Loucy (cell line): Measurements from ENCODE around the gene GAK.

Experiments
- H2AFZ ChIP-seq: fragments of 200-600 bp; sonication (generic); 2 replicates; pipeline ENCODE4 v1.6.0; 2016; ENCODE audit warnings: antibody characterized with exemption, mild to moderate bottlenecking, low read length, moderate library complexity
- H3F3A ChIP-seq: fragments of 200-600 bp; 2 replicates; pipeline ENCODE4 v1.6.0; 2016; ENCODE audit warnings: antibody characterized with exemption, low read depth, mild to moderate bottlenecking
- H3K27me3 ChIP-seq: fragments of 200-600 bp; sonication (generic); 2 replicates; pipeline ENCODE4 v1.6.1; 2014; ENCODE audit warnings: low read length, mild to moderate bottlenecking; ENCODE audit not compliant: insufficient read depth, poor library complexity, severe bottlenecking
- H3K36me3 ChIP-seq: fragments of 200-600 bp; sonication (generic); 2 replicates; pipeline ENCODE4 v1.6.1; 2016; ENCODE audit warnings: low read length; ENCODE audit not compliant: insufficient read depth
- H3K4me1 ChIP-seq: fragments of 200-600 bp; sonication (generic); 2 replicates; pipeline ENCODE4 v1.5.1; 2014; ENCODE audit warnings: low read length, mild to moderate bottlenecking; ENCODE audit not compliant: insufficient read depth, poor library complexity, severe bottlenecking
- H3K4me2 ChIP-seq: fragments of 200-600 bp; sonication (generic); 2 replicates; pipeline ENCODE4 v1.6.0; 2014; ENCODE audit warnings: antibody characterized with exemption, low read length, low read depth, mild to moderate bottlenecking; ENCODE audit not compliant: poor library complexity, severe bottlenecking
- H3K4me3 ChIP-seq: fragments of 200-600 bp; sonication (generic); 2 replicates; pipeline ENCODE4 v1.5.1; 2014; ENCODE audit warnings: low read length, mild to moderate bottlenecking, mixed read lengths; ENCODE audit not compliant: poor library complexity, severe bottlenecking
- H3K79me2 ChIP-seq: fragments of 200-600 bp; sonication (generic); 2 replicates; pipeline ENCODE4 v1.6.1; 2014; ENCODE audit warnings: low read length; ENCODE audit not compliant: insufficient read depth
- H3K9ac ChIP-seq: fragments of 200-600 bp; sonication (generic); 2 replicates; pipeline ENCODE4 v1.6.0; 2014; ENCODE audit warnings: mild to moderate bottlenecking, low read depth, low read length, moderate library complexity; ENCODE audit not compliant: poor library complexity, severe bottlenecking
- H3K9me2 ChIP-seq: fragments of 200-600 bp; sonication (generic); replicated peaks from 2 replicates; pipeline ENCODE4 v1.6.1; 2016; ENCODE audit warnings: low read depth, low read length, mixed read lengths
- H3K9me3 ChIP-seq: fragments of 200-600 bp; sonication (generic); 2 replicates; pipeline ENCODE4 v1.6.1; 2014; ENCODE audit warnings: mild to moderate bottlenecking, antibody characterized with exemption, low read length, low read depth; ENCODE audit not compliant: insufficient read depth
- H4K20me1 ChIP-seq: fragments of 200-600 bp; sonication (generic); 2 replicates; pipeline ENCODE4 v1.6.0; 2014; ENCODE audit warnings: antibody characterized with exemption, low read length, mild to moderate bottlenecking; ENCODE audit not compliant: insufficient read depth, poor library complexity, severe bottlenecking
- EZH2phosphoT487 ChIP-seq: fragments of 200-600 bp; IDR thresholded peaks from 2 replicates; pipeline ENCODE4 v1.6.1; 2018; ENCODE audit warnings: antibody characterized with exemption, mild to moderate bottlenecking, moderate library complexity, borderline replicate concordance
- TF ChIP-seq, protein P1 (sequence below): fragments of 200-600 bp; sonication (generic); conservative IDR thresholded peaks from 2 replicates; pipeline ENCODE4 v1.5.1; 2014; ENCODE audit warnings: mild to moderate bottlenecking, antibody characterized with exemption, low read length

GAK gene

DNA sequence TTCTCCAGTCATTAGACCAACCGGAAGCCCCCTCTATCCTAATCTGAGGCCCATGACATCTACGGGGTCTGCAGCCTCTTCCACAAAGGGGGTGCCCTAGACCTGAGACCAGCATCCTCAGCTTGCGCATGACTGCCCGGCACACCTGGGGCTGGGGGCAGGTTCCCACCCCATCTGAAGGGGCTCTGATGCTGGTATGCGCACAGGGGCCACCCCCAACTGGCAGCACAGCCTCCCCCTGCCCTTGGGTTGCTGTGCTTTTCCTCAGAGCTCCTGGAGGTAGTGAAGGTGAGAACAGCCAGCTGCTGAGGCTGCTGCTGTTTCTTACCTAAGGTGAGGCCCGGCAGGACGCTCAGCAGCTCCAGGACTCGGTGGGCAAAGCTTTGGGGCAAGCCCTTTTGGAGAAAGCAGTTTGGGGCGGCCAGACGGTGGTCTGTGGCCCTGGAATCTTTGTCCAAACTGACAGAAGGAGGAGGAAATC, 87.3 kb downstream of the GAK start:
- H2AFZ ChIP-seq, result no peak overlapping the region
- H3K9ac ChIP-seq, result no peak overlapping the region
- TF ChIP-seq EZH2phosphoT487, result no peak
- TF ChIP-seq, protein P1, sequence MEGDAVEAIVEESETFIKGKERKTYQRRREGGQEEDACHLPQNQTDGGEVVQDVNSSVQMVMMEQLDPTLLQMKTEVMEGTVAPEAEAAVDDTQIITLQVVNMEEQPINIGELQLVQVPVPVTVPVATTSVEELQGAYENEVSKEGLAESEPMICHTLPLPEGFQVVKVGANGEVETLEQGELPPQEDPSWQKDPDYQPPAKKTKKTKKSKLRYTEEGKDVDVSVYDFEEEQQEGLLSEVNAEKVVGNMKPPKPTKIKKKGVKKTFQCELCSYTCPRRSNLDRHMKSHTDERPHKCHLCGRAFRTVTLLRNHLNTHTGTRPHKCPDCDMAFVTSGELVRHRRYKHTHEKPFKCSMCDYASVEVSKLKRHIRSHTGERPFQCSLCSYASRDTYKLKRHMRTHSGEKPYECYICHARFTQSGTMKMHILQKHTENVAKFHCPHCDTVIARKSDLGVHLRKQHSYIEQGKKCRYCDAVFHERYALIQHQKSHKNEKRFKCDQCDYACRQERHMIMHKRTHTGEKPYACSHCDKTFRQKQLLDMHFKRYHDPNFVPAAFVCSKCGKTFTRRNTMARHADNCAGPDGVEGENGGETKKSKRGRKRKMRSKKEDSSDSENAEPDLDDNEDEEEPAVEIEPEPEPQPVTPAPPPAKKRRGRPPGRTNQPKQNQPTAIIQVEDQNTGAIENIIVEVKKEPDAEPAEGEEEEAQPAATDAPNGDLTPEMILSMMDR, result no peak
- H3K4me1 ChIP-seq, result no peaks in the 10 kb centered on the region
- H3K9me3 ChIP-seq, result peaks cover 5% of the 10 kb centered on the region; the same call in 1 of the 2 replicates
- H3K4me2 ChIP-seq, result no peak overlapping the region
- H3K4me3 ChIP-seq, result no peak overlapping the region
- H3K36me3 ChIP-seq, result no peaks in the 10 kb centered on the region; the same call in 1 of the 2 replicates
- H3F3A ChIP-seq, result no peaks in the 10 kb centered on the region
- no peaks in the 10 kb centered on the region for H4K20me1 ChIP-seq
- H3K27me3 ChIP-seq, result no peaks in the 10 kb centered on the region
- H3K9me2 ChIP-seq, result no peaks in the 10 kb centered on the region
- no peaks in the 10 kb centered on the region for H3K79me2 ChIP-seq

DNA sequence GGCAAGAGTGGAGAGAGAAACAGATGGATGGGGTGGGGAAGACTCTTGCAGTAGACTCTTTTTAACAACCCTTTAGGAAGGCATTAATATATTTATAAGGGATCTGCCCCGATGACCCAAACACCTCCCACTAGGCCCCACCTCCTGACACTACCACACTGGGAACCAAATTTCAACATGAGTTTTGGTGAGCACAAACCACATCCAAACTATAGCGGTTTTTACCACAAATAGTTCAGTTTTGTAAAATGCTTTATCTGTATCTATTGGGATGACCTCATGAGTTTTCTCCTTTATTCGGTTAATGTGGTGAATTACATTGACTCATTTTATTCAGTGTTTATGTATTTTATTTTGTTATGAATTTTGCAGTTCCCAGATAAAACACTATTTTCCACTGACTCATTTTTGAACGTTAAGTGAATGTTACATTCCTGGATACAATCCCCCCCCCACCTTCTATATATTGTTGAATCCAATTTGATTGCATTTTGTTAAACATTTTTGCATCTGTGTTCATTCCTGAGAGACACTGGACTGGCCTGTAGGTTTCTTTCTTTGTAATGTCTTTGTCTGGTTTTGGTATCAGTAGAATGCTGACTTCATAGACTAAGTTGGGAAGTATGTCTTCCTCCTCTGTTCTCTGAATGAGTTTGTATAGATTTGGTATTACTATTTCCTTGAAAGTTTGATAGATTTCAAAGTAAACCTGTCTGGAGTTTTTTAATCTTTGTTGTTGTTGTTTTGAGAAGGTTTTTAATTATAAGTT, 92.3 kb downstream of the GAK start:
- Histone ChIP-seq H3K27me3 (no peaks in the 10 kb centered on the region), H3F3A (no peaks in the 10 kb centered on the region), H3K4me2 (no peak overlapping the region), H2AFZ (no peak overlapping the region), H4K20me1 (no peaks in the 10 kb centered on the region), H3K4me1 (no peaks in the 10 kb centered on the region), H3K9me2 (no peaks in the 10 kb centered on the region), H3K79me2 (no peaks in the 10 kb centered on the region), H3K9ac (no peak overlapping the region), H3K9me3 (peaks cover 17% of the 10 kb centered on the region; the same call in 1 of the 2 replicates), H3K4me3 (no peak overlapping the region), H3K36me3 (no peaks in the 10 kb centered on the region)
- no peak for TF ChIP-seq EZH2phosphoT487
- TF ChIP-seq, protein P1, result no peak

DNA sequence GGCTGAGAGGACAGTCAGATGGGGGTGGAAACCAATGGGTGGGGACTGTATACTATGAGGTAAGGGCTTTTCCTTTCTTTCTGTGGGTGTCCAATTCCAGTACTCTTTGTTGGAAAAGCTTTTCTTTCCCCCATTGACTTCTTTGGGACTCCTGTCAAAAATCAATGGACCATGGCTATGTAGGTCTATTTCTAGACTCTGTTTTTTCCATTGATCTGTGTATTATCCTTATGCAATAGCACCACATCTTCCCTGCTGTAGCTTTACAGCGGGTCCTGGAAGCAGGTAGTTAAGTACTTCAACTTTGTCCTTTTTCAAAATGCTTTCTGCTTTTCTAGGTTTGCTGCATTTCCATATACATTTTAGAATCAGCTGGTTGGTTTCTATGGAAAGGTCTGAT, 94.3 kb downstream of the GAK start:
- Histone ChIP-seq H2AFZ (no peak overlapping the region), H3K4me3 (no peak overlapping the region), H3K9me3 (peaks cover 22% of the 10 kb centered on the region; the same call in 1 of the 2 replicates), H3K79me2 (no peaks in the 10 kb centered on the region), H3K4me2 (no peak overlapping the region), H3K9ac (no peak overlapping the region), H3K36me3 (no peaks in the 10 kb centered on the region), H3K4me1 (no peaks in the 10 kb centered on the region), H4K20me1 (no peaks in the 10 kb centered on the region), H3K9me2 (no peaks in the 10 kb centered on the region), H3F3A (no peaks in the 10 kb centered on the region), H3K27me3 (no peaks in the 10 kb centered on the region)
- TF ChIP-seq EZH2phosphoT487, result no peak
